ENCODE results near the gene BNC2.

- TF ChIP-seq EZH2 (IDR thresholded peaks at IDR 0.05; ENCODE audit: insufficient read depth, low read length) (no peak), CTCF (IDR thresholded peaks at IDR 0.05; ENCODE audit: insufficient read depth, low read depth, low read length) (no peak)
These were observed 395.2 kb downstream of the BNC2 start for GRCh38 chr9:16475257-16475656.

Data from astrocyte (in vitro differentiated cells and primary cell).